ENCODE results near the gene DCK. TPM values are rescaled to one million over a fixed set of nuclear protein-coding genes. Genes with fewer than 3 reads are reported as not detected.

DCK gene
- total and polyA plus RNA-seq, 2 donors (not counting 1 experiment from before 2014, with no cell fraction given): 34.8 to 58.2 TPM

- H3K27me3 Mint-ChIP-seq: no peaks in the 10 kb centered on the region
- ChIA-PET CTCF (interaction anchor here (1.1 to 2.6 kb wide), 2 partner anchors 10 to 27 kb away, joined by 6 to 11 read pairs; partner anchors contain the start of gene DCK), POLR2A (no interaction called here)
- H3K4me1 ChIP-seq (ENCODE audit: control insufficient read depth in 2 of 2, insufficient read depth in 2 of 2, low read length in 2 of 2): no peaks in the 10 kb centered on the region
- no peak overlapping the region for H2AFZ ChIP-seq (ENCODE audit: insufficient read depth, low read depth, low read length, poor library complexity, severe bottlenecking)
- H3K4me2 ChIP-seq (replicated peaks; ENCODE audit: low read depth, low read length, poor library complexity, severe bottlenecking): no peak overlapping the region
- H3K4me3 Mint-ChIP-seq: no peak overlapping the region
- H3K79me2 ChIP-seq (ENCODE audit: control insufficient read depth, insufficient read depth, low read length): peaks cover 30% of the 10 kb centered on the region
- H4K20me1 ChIP-seq (ENCODE audit: control insufficient read depth, insufficient read depth, low read length, poor library complexity, severe bottlenecking): peaks cover 52% of the 10 kb centered on the region
- DNase-seq (no peak), ATAC-seq (ENCODE audit: low read depth) (no peak)
- no peaks in the 10 kb centered on the region for H3K27me3 ChIP-seq (replicated peaks in 1 of 4; ENCODE audit: control extremely low read depth in 1 of 4, control insufficient read depth in 3 of 4, insufficient read depth in 4 of 4, low read length in 3 of 4)
- no CpG with 5 or more reads among the region's 1 CpG for WGBS (ENCODE audit: insufficient coverage)
- no peaks in the 10 kb centered on the region for H3K9me3 ChIP-seq (ENCODE audit: control extremely low read depth in 1 of 3, control insufficient read depth in 2 of 3, insufficient read depth in 1 of 3, low read length in 2 of 3)
- H3K4me3 ChIP-seq (ENCODE audit: control extremely low read depth in 1 of 5, extremely low read depth in 1 of 5, insufficient read depth in 1 of 5, low read depth in 2 of 5, low read length in 4 of 5): no peak overlapping the region
- TF ChIP-seq EZH2 (IDR thresholded peaks at IDR 0.05; ENCODE audit: borderline replicate concordance, insufficient read depth, low read depth, low read length, poor library complexity, severe bottlenecking): no peak
- H3K27ac ChIP-seq (ENCODE audit: low read length in 2 of 2): peak overlapping the region in 1 of 2 donors; percentile 7
- H3K9ac ChIP-seq (ENCODE audit: low read length): no peak overlapping the region
- no peaks in the 10 kb centered on the region for H3K9me3 Mint-ChIP-seq (ENCODE audit: insufficient read depth)
- H3K4me1 Mint-ChIP-seq: peaks cover 15% of the 10 kb centered on the region
- peak overlapping the region; percentile 15 for H3K27ac Mint-ChIP-seq
- peaks cover 12 to 26% of the 10 kb centered on the region in 2 experiments for H3K36me3 ChIP-seq (replicated peaks in 1 of 2; ENCODE audit: control extremely low read depth in 1 of 2, control insufficient read depth in 1 of 2, extremely low read depth in 1 of 2, insufficient read depth in 2 of 2, low read length in 1 of 2)
- intact Hi-C loops (cut with micrococcal nuclease): no loop called here
These were observed 27.2 kb downstream of the DCK start for GRCh38 chr4:71020611-71021010.

DNA sequence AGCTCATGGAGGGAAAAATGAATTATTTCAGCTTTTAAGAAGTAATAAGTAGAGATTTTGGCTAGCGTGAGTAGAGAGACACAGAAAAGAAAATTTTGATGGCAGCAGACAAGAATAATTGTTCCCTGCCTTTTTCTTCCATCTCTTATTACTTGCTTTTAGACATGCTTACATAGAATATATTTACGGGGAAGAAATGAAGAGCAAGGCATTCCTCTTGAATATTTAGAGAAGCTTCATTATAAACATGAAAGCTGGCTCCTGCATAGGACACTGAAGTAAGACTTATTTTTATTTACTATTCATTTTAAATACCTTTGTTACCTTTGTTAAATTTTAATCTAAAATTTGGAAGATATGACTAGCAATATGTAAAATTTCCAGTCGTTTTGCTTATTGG is 32.2 kb downstream of the DCK start:
- intact Hi-C loops (cut with micrococcal nuclease): no loop called here
- Mint-ChIP-seq H3K27me3 (no peaks in the 10 kb centered on the region), H3K4me3 (no peak overlapping the region), H3K9me3 (ENCODE audit: insufficient read depth) (no peaks in the 10 kb centered on the region), H3K27ac (no peak overlapping the region), H3K4me1 (peaks cover 3% of the 10 kb centered on the region)
- ChIA-PET POLR2A (no interaction called here), CTCF (interaction anchor here (0.6 to 6.5 kb wide), 7 partner anchors 17 to 140 kb away, joined by 3 to 35 read pairs (median 4); partner anchors contain the start of gene DCK)
- TF ChIP-seq CTCF (IDR thresholded peaks at IDR 0.05): no peak
- no peak for TF ChIP-seq EZH2 (IDR thresholded peaks at IDR 0.05; ENCODE audit: borderline replicate concordance, insufficient read depth, low read depth, low read length, poor library complexity, severe bottlenecking)
- ATAC-seq (ENCODE audit: low read depth) (no peak), DNase-seq (no peak)
- H3K9ac ChIP-seq (ENCODE audit: low read length): no peak overlapping the region
- no peaks in the 10 kb centered on the region for H3K4me1 ChIP-seq (ENCODE audit: control insufficient read depth in 2 of 2, insufficient read depth in 2 of 2, low read length in 2 of 2)
- no peaks in the 10 kb centered on the region for H3K9me3 ChIP-seq (ENCODE audit: control extremely low read depth in 1 of 3, control insufficient read depth in 2 of 3, insufficient read depth in 1 of 3, low read length in 2 of 3)
- no peaks in the 10 kb centered on the region for H3K27me3 ChIP-seq (replicated peaks in 1 of 4; ENCODE audit: control extremely low read depth in 1 of 4, control insufficient read depth in 3 of 4, insufficient read depth in 4 of 4, low read length in 3 of 4)
- peaks cover 17 to 60% of the 10 kb centered on the region in 2 experiments for H3K36me3 ChIP-seq (replicated peaks in 1 of 2; ENCODE audit: control extremely low read depth in 1 of 2, control insufficient read depth in 1 of 2, extremely low read depth in 1 of 2, insufficient read depth in 2 of 2, low read length in 1 of 2)
- peaks cover 34% of the 10 kb centered on the region for H4K20me1 ChIP-seq (ENCODE audit: control insufficient read depth, insufficient read depth, low read length, poor library complexity, severe bottlenecking)
- peak overlapping the region in 1 of 2 donors; percentile 31 for H3K27ac ChIP-seq (ENCODE audit: low read length in 2 of 2)
- no peak overlapping the region for H3K4me3 ChIP-seq (ENCODE audit: control extremely low read depth in 1 of 5, extremely low read depth in 1 of 5, insufficient read depth in 1 of 5, low read depth in 2 of 5, low read length in 4 of 5)
- no peak overlapping the region for H2AFZ ChIP-seq (ENCODE audit: insufficient read depth, low read depth, low read length, poor library complexity, severe bottlenecking)
- H3K4me2 ChIP-seq (replicated peaks; ENCODE audit: low read depth, low read length, poor library complexity, severe bottlenecking): no peak overlapping the region
- H3K79me2 ChIP-seq (ENCODE audit: control insufficient read depth, insufficient read depth, low read length): peaks cover 16% of the 10 kb centered on the region
- WGBS (ENCODE audit: insufficient coverage): no CpG with 5 or more reads among the region's 3 CpGs
